Hepatocyte (in vitro differentiated cells): ENCODE data around the gene HMOX1.

Experiments used
- EZH2 ChIP-seq: fragments of 200-600 bp; sonication (generic); IDR thresholded peaks from 2 replicates; pipeline ENCODE4 v1.6.1; 2016; ENCODE audit warnings: antibody characterized with exemption, mild to moderate bottlenecking, borderline replicate concordance
- EZH2phosphoT487 ChIP-seq: fragments of 200-600 bp; sonication (generic); IDR thresholded peaks from one replicate; pipeline ENCODE4 v1.6.1; 2018; ENCODE audit warnings: antibody characterized with exemption, mild to moderate bottlenecking, low read depth, moderate library complexity; ENCODE audit not compliant: unreplicated experiment, severe bottlenecking
- TF ChIP-seq, protein P1 (sequence below): fragments of 200-600 bp; sonication (generic); IDR thresholded peaks from 2 replicates; pipeline ENCODE4 v1.5.1; 2016; ENCODE audit warnings: antibody characterized with exemption, mild to moderate bottlenecking; ENCODE audit not compliant: poor library complexity

- TF ChIP-seq, protein P1, sequence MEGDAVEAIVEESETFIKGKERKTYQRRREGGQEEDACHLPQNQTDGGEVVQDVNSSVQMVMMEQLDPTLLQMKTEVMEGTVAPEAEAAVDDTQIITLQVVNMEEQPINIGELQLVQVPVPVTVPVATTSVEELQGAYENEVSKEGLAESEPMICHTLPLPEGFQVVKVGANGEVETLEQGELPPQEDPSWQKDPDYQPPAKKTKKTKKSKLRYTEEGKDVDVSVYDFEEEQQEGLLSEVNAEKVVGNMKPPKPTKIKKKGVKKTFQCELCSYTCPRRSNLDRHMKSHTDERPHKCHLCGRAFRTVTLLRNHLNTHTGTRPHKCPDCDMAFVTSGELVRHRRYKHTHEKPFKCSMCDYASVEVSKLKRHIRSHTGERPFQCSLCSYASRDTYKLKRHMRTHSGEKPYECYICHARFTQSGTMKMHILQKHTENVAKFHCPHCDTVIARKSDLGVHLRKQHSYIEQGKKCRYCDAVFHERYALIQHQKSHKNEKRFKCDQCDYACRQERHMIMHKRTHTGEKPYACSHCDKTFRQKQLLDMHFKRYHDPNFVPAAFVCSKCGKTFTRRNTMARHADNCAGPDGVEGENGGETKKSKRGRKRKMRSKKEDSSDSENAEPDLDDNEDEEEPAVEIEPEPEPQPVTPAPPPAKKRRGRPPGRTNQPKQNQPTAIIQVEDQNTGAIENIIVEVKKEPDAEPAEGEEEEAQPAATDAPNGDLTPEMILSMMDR: no peak
- TF ChIP-seq EZH2: no peak
- no peak for TF ChIP-seq EZH2phosphoT487
Observed at GRCh38 chr22:35422145-35422544, 41.2 kb downstream of the HMOX1 start.
